Nephron progenitor cell (in vitro differentiated cells): ENCODE results near the gene REPIN1.

ENCODE experiments used
- DNase-seq: peaks from one replicate; pipeline ENCODE4 v3.0.0; 2021
- H3K27ac Mint-ChIP-seq: 2 replicates; pipeline ENCODE4 v1.8.0; 2021; ENCODE audit warnings: mild to moderate bottlenecking, moderate library complexity, mixed read lengths
- H3K27me3 Mint-ChIP-seq: 2 replicates; pipeline ENCODE4 v1.8.0; 2021; ENCODE audit warnings: mild to moderate bottlenecking, low read depth, mixed read lengths; ENCODE audit not compliant: poor library complexity
- H3K36me3 Mint-ChIP-seq: 2 replicates; pipeline ENCODE4 v1.8.0; 2021; ENCODE audit warnings: low read depth, mixed read lengths
- H3K4me1 Mint-ChIP-seq: 2 replicates; pipeline ENCODE4 v1.8.0; 2021; ENCODE audit warnings: mixed read lengths
- H3K4me3 Mint-ChIP-seq: 2 replicates; pipeline ENCODE4 v1.8.0; 2021; ENCODE audit warnings: mild to moderate bottlenecking, moderate library complexity, mixed read lengths
- H3K9me3 Mint-ChIP-seq: 2 replicates; pipeline ENCODE4 v1.8.0; 2021; ENCODE audit warnings: mild to moderate bottlenecking, moderate library complexity, mixed read lengths
- TF ChIP-seq, protein P1 (sequence below): fragments of 200-600 bp; sonication (generic); IDR thresholded peaks from 2 replicates; pipeline ENCODE4 v1.5.0; 2021; ENCODE audit warnings: antibody characterized with exemption

The REPIN1 gene

DNA sequence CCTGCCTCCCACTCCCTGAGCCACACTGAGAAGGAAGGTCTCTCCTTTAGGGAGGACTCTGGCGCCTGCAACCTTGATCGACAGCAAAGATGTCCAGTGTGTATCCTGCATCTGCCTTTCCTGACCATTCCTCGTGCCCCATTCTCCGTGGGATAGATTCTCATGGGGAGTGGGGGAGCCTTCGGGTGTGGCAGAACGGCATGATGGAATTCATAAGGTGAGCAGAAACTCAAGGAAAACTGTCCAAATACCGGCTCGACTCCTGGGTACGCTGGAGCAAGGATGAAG is 26.6 kb upstream of the REPIN1 start:
- TF ChIP-seq, protein P1, sequence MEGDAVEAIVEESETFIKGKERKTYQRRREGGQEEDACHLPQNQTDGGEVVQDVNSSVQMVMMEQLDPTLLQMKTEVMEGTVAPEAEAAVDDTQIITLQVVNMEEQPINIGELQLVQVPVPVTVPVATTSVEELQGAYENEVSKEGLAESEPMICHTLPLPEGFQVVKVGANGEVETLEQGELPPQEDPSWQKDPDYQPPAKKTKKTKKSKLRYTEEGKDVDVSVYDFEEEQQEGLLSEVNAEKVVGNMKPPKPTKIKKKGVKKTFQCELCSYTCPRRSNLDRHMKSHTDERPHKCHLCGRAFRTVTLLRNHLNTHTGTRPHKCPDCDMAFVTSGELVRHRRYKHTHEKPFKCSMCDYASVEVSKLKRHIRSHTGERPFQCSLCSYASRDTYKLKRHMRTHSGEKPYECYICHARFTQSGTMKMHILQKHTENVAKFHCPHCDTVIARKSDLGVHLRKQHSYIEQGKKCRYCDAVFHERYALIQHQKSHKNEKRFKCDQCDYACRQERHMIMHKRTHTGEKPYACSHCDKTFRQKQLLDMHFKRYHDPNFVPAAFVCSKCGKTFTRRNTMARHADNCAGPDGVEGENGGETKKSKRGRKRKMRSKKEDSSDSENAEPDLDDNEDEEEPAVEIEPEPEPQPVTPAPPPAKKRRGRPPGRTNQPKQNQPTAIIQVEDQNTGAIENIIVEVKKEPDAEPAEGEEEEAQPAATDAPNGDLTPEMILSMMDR: no peak
- H3K27ac Mint-ChIP-seq: no peak overlapping the region
- no peak for DNase-seq
- H3K36me3 Mint-ChIP-seq: no peaks in the 10 kb centered on the region
- peaks cover 28% of the 10 kb centered on the region for H3K9me3 Mint-ChIP-seq
- peak overlapping the region; percentile 64 for H3K4me3 Mint-ChIP-seq
- peaks cover 41% of the 10 kb centered on the region for H3K4me1 Mint-ChIP-seq
- H3K27me3 Mint-ChIP-seq: peaks cover 81% of the 10 kb centered on the region

DNA sequence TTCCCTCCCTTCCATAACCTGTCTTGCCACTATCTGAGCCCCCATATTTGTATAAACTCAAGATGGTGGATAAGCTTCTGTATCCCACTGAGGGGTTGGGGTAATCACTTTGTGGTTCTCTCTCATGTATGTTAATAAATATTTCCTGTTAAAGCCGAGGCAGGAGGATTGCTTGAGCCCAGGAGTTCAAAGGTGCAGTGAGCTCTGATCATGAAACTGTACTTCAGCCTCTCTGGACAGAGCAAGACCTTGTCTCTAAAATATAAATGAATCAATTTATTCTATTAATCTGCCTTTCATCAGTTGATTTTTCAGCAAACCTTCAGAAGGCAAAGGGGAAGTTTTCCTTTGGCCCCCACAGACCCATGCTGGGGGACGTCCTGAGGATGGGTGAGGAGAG is 25.4 kb upstream of the REPIN1 start:
- Mint-ChIP-seq H3K4me1 (peaks cover 33% of the 10 kb centered on the region), H3K9me3 (peaks cover 32% of the 10 kb centered on the region), H3K27ac (no peak overlapping the region), H3K27me3 (peaks cover 76% of the 10 kb centered on the region), H3K36me3 (no peaks in the 10 kb centered on the region), H3K4me3 (no peak overlapping the region)
- no peak for DNase-seq
- TF ChIP-seq, protein P1: no peak

DNA sequence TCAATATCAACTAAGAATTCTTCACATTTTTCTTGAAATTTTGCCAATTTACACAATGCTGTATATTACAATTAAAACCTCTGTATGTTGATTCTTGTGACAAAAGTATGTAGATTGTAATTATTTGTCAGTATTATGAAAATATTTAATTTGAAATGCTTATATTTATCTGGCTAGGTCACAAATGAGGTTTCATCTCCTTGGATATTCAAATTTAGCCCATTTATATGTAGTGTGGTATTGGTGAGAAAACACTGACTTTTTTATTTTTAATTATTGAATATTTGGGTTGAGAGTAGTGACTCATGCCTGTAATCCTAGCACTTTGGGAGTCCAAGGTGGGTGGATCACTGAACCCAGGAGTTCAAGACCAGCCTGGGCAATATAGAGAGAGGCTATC is 24.3 kb upstream of the REPIN1 start:
- Mint-ChIP-seq H3K27me3 (peaks cover 66% of the 10 kb centered on the region), H3K27ac (no peak overlapping the region), H3K4me1 (peaks cover 30% of the 10 kb centered on the region), H3K9me3 (peaks cover 38% of the 10 kb centered on the region), H3K36me3 (no peaks in the 10 kb centered on the region), H3K4me3 (no peak overlapping the region)
- no peak for DNase-seq
- TF ChIP-seq, protein P1: no peak

DNA sequence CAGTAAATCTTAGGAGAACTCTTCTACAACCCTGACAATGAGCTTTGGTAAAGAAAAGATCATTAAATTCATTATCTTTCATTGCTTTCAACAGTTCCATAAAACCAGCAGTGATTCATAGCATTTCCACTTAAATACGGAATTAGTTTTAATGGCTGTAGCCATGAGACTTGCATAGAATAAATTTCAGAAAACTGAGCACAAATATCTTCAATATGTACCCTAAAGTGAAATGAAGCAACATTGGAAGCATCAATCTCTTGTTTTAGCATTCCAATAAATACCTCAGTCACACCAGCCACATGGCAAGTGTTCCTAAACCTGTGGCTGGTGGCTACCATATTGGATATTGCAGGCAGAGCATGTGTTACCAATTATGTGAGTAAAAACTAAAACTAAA is 23.6 kb upstream of the REPIN1 start:
- H3K4me3 Mint-ChIP-seq: no peak overlapping the region
- no peak for DNase-seq
- H3K36me3 Mint-ChIP-seq: no peaks in the 10 kb centered on the region
- H3K27ac Mint-ChIP-seq: no peak overlapping the region
- peaks cover 59% of the 10 kb centered on the region for H3K27me3 Mint-ChIP-seq
- TF ChIP-seq, protein P1: no peak
- peaks cover 23% of the 10 kb centered on the region for H3K4me1 Mint-ChIP-seq
- peaks cover 38% of the 10 kb centered on the region for H3K9me3 Mint-ChIP-seq

DNA sequence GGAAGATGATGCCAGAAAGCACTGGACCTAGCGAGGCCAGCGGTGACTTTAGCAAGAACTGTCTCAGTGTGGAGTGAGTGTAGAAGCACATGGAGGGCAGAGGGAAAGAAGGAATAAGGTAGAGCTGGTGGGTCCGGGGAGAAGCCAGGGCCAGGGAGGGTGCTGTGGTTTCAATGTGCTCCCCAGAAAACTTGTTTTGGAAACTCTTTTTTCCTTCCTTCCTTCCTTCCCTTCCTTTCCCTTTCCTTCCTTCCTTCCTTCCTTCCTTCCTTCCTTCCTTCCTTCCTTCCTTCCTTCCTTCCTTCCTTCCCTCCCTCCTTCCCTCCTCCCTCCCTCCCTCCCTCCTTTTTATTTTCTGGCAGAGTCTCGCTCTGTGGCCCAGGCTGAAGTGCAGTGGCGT is 21.7 kb upstream of the REPIN1 start:
- DNase-seq: no peak
- H3K4me3 Mint-ChIP-seq: no peak overlapping the region
- H3K27me3 Mint-ChIP-seq: peaks cover 43% of the 10 kb centered on the region
- TF ChIP-seq, protein P1: no peak
- H3K27ac Mint-ChIP-seq: no peak overlapping the region
- peaks cover 38% of the 10 kb centered on the region for H3K9me3 Mint-ChIP-seq
- H3K36me3 Mint-ChIP-seq: no peaks in the 10 kb centered on the region
- peaks cover 12% of the 10 kb centered on the region for H3K4me1 Mint-ChIP-seq

DNA sequence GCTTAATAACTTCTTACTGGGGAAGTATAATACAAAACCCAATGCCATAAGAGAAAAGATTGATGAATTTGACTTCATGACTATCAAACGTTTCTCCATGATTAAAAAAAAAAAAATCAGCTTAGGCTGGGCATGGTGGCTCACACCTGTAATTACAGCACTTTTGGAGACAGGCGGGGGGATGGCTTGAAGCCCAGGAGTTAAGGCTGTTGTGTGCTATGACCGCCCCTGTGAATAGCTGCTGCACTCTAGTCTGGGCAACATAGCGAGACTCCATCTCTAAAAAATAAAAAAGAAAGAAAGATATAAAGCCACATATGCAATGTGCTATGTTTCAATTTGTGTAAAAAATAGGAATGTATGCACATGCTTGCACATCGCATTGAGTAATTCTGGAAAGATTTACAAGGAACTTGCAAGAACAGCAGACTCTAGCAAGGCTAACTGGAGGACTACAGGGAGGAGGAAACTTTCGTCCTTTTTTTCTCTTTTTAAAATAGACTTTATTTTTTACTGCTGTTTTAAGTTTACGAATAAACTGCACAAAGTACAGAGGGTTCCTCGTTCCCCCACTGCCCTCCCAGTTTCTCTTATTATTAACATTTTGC is 16.9 kb upstream of the REPIN1 start:
- H3K27ac Mint-ChIP-seq: no peak overlapping the region
- DNase-seq: no peak
- H3K27me3 Mint-ChIP-seq: peaks cover 9% of the 10 kb centered on the region
- TF ChIP-seq, protein P1: no peak
- no peak overlapping the region for H3K4me3 Mint-ChIP-seq
- H3K36me3 Mint-ChIP-seq: no peaks in the 10 kb centered on the region
- peaks cover 13% of the 10 kb centered on the region for H3K9me3 Mint-ChIP-seq
- peaks cover 18% of the 10 kb centered on the region for H3K4me1 Mint-ChIP-seq
